Measurements from ENCODE around the gene ACSS2. TPM values are rescaled to one million over a fixed set of nuclear protein-coding genes. Genes with fewer than 3 reads are reported as not detected.

ACSS2 gene
- total and polyA plus RNA-seq, 10 of the 15 experiments (the other 5 are each of a cell fraction or from before 2014, with no cell fraction given), result 2.8 to 37.2 (median 24.2) TPM

- Histone ChIP-seq H3K9ac (ENCODE audit: control insufficient read depth, insufficient read depth, low read length) (no peak overlapping the region), H4K20me1 (ENCODE audit: control insufficient read depth, insufficient read depth) (no peaks in the 10 kb centered on the region), H3K27me3 (replicated peaks in 1 of 2; ENCODE audit: control insufficient read depth in 2 of 2, insufficient read depth in 2 of 2, low read length in 1 of 2) (no peaks in the 10 kb centered on the region), H3K4me3 (no peak overlapping the region), H3K36me3 (ENCODE audit: control insufficient read depth in 2 of 2, insufficient read depth in 2 of 2, low read length in 1 of 2) (peaks cover 0 to 3% of the 10 kb centered on the region in 2 experiments; a peak in 2 of 4 replicates), H3K79me2 (ENCODE audit: control insufficient read depth, insufficient read depth, low read length) (0 out of 2 replicates have a peak, but pooled peaks cover 2% of the 10 kb centered on the region), H2AFZ (ENCODE audit: control insufficient read depth, low read depth, low read length) (no peak overlapping the region), H3K4me2 (ENCODE audit: control insufficient read depth, insufficient read depth) (peak overlapping the region; percentile 44; the same call in 1 of the 2 replicates), H3K27ac (ENCODE audit: control insufficient read depth, insufficient read depth) (no peak overlapping the region), H3K4me1 (ENCODE audit: control insufficient read depth, insufficient read depth, low read length) (peaks cover 8% of the 10 kb centered on the region), H3K9me3 (replicated peaks; ENCODE audit: control insufficient read depth, insufficient read depth, low read length) (no peaks in the 10 kb centered on the region)
- DNase-seq (ENCODE audit: low read depth, low spot score) (no peak), ATAC-seq (no peak), FAIRE-seq (no peak)
- RAD21 ChIA-PET (ENCODE audit: unreplicated experiment), result interaction anchor here (1.3 to 2.4 kb wide), 2 partner anchors 75 to 77 kb away, joined by 4 to 6 read pairs; partner anchors contain the start of gene ACSS2
- SMC1A ChIA-PET (ENCODE audit: uncharacterized antibody, unreplicated experiment), result interaction anchor here (0.6 to 1.4 kb wide), 5 partner anchors 19 to 132 kb away, joined by 3 to 7 read pairs (median 3); partner anchors contain the start of gene ACSS2
- POLR2A ChIA-PET, result interaction anchor here (2.0 kb wide), 1 partner anchor 76 kb away, joined by 7 read pairs; the partner anchor contains the start of gene ACSS2
- CTCF ChIA-PET, result interaction anchor here (2.7 kb wide), 1 partner anchor 77 kb away, joined by 13 read pairs; the partner anchor contains the start of gene GGT7
- in situ Hi-C loops (cut with MboI), result no loop called here
- BruUV-seq (replicated peaks), result no TSS peak
- WGBS (ENCODE audit: insufficient coverage, insufficient replicate concordance, low lambda C conversion rate, missing lambda C conversion rate), result 75% methylated on average over 2 of the region's 2 CpGs
- TF ChIP-seq BHLHE40 (IDR thresholded peaks at IDR 0.05; ENCODE audit: borderline replicate concordance in 1 of 2, low read depth in 2 of 2, low read length in 1 of 2) (peak in 1 of 2 experiments; percentile 23; a peak in 1 of 4 replicates), BACH1 (IDR thresholded peaks at IDR 0.05; ENCODE audit: borderline replicate concordance) (no peak), IRF3 (IDR thresholded peaks at IDR 0.05) (no peak), SIN3A (IDR thresholded peaks at IDR 0.05; ENCODE audit: low read depth, low read length) (no peak), RBBP5 (conservative IDR thresholded peaks at IDR 0.05) (no peak)
- intact Hi-C loops (cut with micrococcal nuclease; ENCODE audit: unreplicated experiment), result no loop called here
Measured at GRCh38 chr20:34951252-34951651, 74.8 kb downstream of the ACSS2 start.

Data from GM12878 (cell line).